ENCODE data around the gene AK5. TPM values are rescaled to one million over a fixed set of nuclear protein-coding genes. Genes with fewer than 3 reads are reported as not detected.

The AK5 gene
- total and polyA plus RNA-seq, 8 donors, result 0.11 to 0.87 (median 0.28) TPM; not detected in 1

DNA sequence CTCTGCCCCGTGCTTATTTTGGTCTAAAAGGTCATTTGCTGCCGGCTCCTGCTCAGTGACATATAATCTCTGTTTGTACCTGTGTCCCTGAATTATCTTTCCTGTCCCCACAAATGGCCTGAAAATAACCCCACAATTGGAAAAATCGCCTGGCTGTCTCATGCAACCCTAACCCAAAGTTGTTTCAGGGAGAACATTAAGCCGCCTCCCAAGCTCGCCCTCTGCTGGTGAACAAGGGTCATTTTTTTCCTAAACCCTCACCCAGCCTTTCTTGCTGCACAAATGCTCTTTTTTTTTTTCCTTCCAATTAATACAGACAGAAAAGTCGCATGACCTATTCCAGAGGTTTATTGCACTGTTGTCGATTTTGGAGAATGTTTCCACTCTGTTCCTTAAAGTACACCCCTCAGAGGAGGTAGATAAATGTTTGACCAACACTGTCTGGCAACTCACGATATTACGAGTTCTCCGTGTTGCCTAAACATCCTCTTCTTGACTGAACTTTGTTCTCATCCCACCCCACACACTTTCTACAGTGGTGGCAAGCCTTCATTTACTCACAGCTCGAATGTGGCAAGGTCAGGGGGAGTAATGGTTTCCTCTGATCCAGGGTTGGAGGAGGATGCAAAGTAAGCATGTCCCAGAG, 252.0 kb downstream of the AK5 start:
- H3K9me3 ChIP-seq, result no peaks in the 10 kb centered on the region
- no peak overlapping the region for H3K4me3 ChIP-seq
- H3K27ac ChIP-seq, result no peak overlapping the region
- no peaks in the 10 kb centered on the region for H3K36me3 ChIP-seq
- FAIRE-seq, result peak; percentile 41
- H3K27me3 ChIP-seq, result no peaks in the 10 kb centered on the region
- 23 to 28% methylated on average over 11 of the region's 11 CpGs for WGBS, 2 donors
- intact Hi-C loops (cut with DNase I), result loop anchor here in 1 of 3 donors (5.0 kb wide), 1 partner anchor 386 kb away; no protein-coding TSS in a partner anchor
- peak; percentile 61 to 91 (median 88) for ATAC-seq
- TF ChIP-seq, protein P1, sequence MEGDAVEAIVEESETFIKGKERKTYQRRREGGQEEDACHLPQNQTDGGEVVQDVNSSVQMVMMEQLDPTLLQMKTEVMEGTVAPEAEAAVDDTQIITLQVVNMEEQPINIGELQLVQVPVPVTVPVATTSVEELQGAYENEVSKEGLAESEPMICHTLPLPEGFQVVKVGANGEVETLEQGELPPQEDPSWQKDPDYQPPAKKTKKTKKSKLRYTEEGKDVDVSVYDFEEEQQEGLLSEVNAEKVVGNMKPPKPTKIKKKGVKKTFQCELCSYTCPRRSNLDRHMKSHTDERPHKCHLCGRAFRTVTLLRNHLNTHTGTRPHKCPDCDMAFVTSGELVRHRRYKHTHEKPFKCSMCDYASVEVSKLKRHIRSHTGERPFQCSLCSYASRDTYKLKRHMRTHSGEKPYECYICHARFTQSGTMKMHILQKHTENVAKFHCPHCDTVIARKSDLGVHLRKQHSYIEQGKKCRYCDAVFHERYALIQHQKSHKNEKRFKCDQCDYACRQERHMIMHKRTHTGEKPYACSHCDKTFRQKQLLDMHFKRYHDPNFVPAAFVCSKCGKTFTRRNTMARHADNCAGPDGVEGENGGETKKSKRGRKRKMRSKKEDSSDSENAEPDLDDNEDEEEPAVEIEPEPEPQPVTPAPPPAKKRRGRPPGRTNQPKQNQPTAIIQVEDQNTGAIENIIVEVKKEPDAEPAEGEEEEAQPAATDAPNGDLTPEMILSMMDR (IDR thresholded peaks at IDR 0.05), result peak; percentile 77 to 85 (median 78)
- H3K4me1 ChIP-seq, result peaks cover 0 to 7% (median 5%) of the 10 kb centered on the region in 3 donors
- DNase-seq, result peak in 5 of 6 donors; percentile 39 to 67 (median 40)

DNA sequence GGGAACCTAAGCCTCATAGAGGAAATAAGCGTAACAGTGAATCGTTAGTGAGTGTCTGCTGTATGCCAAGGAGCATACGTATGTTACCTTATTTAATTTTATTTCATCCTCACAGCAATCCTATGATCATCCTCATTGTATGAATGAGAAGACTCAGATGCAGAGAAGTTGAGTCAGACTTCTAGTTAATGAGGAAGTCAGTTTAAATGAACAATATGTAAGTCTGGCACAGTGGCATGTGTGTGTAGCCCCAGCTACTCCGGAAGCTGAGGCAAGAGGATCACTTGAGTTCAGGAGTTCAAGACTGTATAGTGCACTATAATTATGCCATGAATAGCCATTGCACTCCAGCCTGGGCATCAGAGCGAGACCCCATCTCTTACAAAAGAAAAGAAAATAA, 252.6 kb downstream of the AK5 start:
- Histone ChIP-seq H3K4me3 (no peak overlapping the region), H3K27ac (no peak overlapping the region), H3K4me1 (peaks cover 0 to 13% (median 9%) of the 10 kb centered on the region in 3 donors), H3K36me3 (no peaks in the 10 kb centered on the region), H3K27me3 (no peaks in the 10 kb centered on the region), H3K9me3 (no peaks in the 10 kb centered on the region)
- ATAC-seq (no peak), FAIRE-seq (no peak), DNase-seq (no peak)
- WGBS, 2 donors, result 67 to 74% methylated on average over 5 of the region's 5 CpGs
- TF ChIP-seq, protein P1 (IDR thresholded peaks at IDR 0.05), result no peak
- intact Hi-C loops (cut with DNase I), result loop anchor here in 1 of 3 donors (5.0 kb wide), 1 partner anchor 387 kb away; no protein-coding TSS in a partner anchor

DNA sequence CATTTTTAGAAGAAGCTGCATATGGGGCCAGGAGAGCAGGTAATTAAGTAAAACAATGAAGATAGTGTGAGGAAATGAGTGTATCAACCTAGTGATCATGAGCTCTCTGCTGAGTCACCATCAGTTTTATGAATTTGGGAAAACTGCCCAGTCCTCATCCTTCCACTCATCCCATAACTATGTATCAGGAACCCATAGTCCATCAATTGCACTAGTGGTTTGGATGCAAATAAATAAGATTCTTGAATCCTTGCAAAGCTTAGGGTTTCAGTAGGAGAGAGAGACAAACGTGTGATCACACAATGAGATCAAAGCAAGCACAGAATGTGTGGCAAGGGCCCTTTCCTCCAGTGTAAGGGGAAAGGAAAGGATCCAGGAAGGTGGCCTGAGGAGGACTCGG, 255.0 kb downstream of the AK5 start:
- FAIRE-seq (no peak), ATAC-seq (no peak), DNase-seq (no peak)
- intact Hi-C loops (cut with DNase I), result no loop called here
- Histone ChIP-seq H3K27ac (no peak overlapping the region), H3K27me3 (no peaks in the 10 kb centered on the region), H3K36me3 (no peaks in the 10 kb centered on the region), H3K9me3 (no peaks in the 10 kb centered on the region), H3K4me3 (no peak overlapping the region), H3K4me1 (peaks cover 0 to 14% (median 9%) of the 10 kb centered on the region in 3 donors)
- WGBS, 2 donors, result 67 to 71% methylated on average over 2 of the region's 2 CpGs
- TF ChIP-seq, protein P1 (IDR thresholded peaks at IDR 0.05), result no peak

DNA sequence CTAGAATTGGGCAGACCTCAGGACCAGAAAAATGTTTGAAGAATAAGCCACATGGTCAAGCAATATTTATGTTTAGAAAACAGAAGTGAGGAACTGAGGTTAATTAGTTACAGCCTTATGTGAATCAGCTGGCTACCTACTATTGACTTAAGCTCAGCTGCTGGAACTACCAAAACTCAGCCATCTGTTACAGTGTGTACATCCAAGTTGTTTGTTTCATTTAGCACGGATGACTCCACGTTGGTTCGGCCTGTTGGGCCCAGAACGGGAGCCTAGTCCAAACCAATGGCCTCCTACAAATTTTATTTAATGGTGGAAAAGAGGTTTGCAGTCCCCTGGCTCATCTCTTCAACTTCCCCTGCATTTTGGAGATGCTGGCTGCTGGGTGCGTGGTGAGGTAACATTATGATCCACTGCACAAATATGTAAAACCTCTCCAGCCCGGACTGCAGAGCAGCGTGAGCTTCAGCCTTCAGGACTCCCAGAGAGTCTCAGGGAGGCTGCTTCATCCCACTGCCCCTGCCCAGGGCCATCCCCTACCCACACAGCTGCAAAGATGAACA, 257.2 kb downstream of the AK5 start:
- intact Hi-C loops (cut with DNase I), result no loop called here
- WGBS, 2 donors, result 18 to 24% methylated on average over 7 of the region's 7 CpGs
- ATAC-seq, result peak; percentile 86 to 91 (median 89)

More for the DNA sequence above, 257.2 kb downstream of the AK5 start:
- Histone ChIP-seq H3K4me3 (no peak overlapping the region), H3K4me1 (peaks cover 0 to 14% (median 9%) of the 10 kb centered on the region in 3 donors), H3K27me3 (no peaks in the 10 kb centered on the region), H3K9me3 (no peaks in the 10 kb centered on the region), H3K36me3 (no peaks in the 10 kb centered on the region), H3K27ac (peak overlapping the region in 3 of 4 donors; percentile 21 to 41 (median 22))
- DNase-seq (peak in 3 of 6 donors; percentile 12 to 23 (median 15)), FAIRE-seq (no peak)
- TF ChIP-seq, protein P1 (IDR thresholded peaks at IDR 0.05), result no peak

Data from pancreas (tissue), 10 donors.